ENCODE results near the gene SLC39A9. TPM values are rescaled to one million over a fixed set of nuclear protein-coding genes. Genes with fewer than 3 reads are reported as not detected.
A peak's percentile ranks its signal among the peaks of the same experiment; 100 is the strongest.

The SLC39A9 gene
- total RNA-seq, 1 experiment from 2014 or later: 80.8 TPM

DNA sequence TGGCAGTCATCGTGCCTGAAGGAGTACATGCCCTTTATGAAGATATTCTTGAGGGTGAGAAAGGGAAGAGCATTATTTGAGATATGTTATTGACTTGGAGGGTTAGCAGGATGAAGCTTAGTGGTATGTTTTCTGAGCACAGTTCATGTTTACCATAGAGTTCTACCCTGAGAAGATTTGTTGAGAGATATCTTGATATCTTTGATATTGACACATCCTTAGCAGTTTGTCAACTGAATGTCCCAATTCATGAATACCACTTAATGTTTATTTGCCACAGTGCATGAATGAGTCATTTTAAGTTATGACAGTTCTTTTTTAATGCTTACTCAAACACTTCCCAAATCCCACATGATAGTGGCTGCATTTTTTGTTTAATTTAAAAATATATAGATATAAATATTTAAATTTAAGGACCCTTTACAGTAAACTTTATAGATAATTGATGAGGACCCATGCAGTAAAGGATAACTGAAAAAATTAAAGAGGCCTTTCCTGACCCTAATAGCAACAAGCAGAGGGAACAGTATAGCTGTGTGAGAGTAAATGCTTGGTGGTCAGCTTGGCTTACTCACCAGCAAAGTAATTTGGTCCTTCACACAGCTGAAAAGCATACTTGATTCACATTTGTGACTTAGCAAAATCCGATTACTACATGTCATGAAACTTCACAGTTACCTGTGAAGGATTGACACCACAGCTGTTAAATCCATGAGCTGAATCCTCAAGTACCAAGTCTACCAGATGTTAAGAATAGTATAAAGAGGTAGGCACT lies 25.8 kb downstream of the SLC39A9 start:
- H2AFZ ChIP-seq (ENCODE audit: low read length): no peak overlapping the region
- POLR2A ChIA-PET (ENCODE audit: unreplicated experiment): interaction anchor here (1.2 kb wide), 1 partner anchor 27 kb away, joined by 8 read pairs; the partner anchor contains the start of gene ERH
- H3K9me2 ChIP-seq (replicated peaks; ENCODE audit: low read length): no peaks in the 10 kb centered on the region
- no peaks in the 10 kb centered on the region for H3K9me3 ChIP-seq (ENCODE audit: low read length)
- no peak overlapping the region for H3K4me3 ChIP-seq (ENCODE audit: low read length)
- peaks cover 18% of the 10 kb centered on the region for H3K4me1 ChIP-seq (ENCODE audit: insufficient read depth, low read length)
- CTCF ChIA-PET: no interaction called here
- peak; percentile 64 for DNase-seq
- TF ChIP-seq EZH2phosphoT487 (IDR thresholded peaks at IDR 0.05; ENCODE audit: borderline replicate concordance, low read length) (no peak), CTCF (conservative IDR thresholded peaks at IDR 0.05; ENCODE audit: low read depth, low read length) (no peak), EZH2 (IDR thresholded peaks at IDR 0.05; ENCODE audit: low read length, unreplicated experiment) (no peak)
- H3K27ac ChIP-seq (ENCODE audit: low read length): peak overlapping the region; percentile 76
- intact Hi-C loops (cut with micrococcal nuclease): loop anchor here (2.0 kb wide), 2 partner anchors 26 to 36 kb away; partner anchors contain the start of genes ERH and SLC39A9
- H3F3A ChIP-seq (ENCODE audit: low read length, unreplicated experiment): peaks cover 5% of the 10 kb centered on the region
- H3K27me3 ChIP-seq (ENCODE audit: low read length): no peaks in the 10 kb centered on the region
- peaks cover 19% of the 10 kb centered on the region for H4K20me1 ChIP-seq (ENCODE audit: low read length)
- no peak overlapping the region for H3K9ac ChIP-seq (ENCODE audit: low read length)
- peak overlapping the region; percentile 53 for H3K4me2 ChIP-seq (ENCODE audit: low read length)
- no TSS peak for BruUV-seq (replicated peaks)
- peaks cover 62% of the 10 kb centered on the region for H3K79me2 ChIP-seq (ENCODE audit: low read length)
- peak; percentile 90 for ATAC-seq
- H3K36me3 ChIP-seq (ENCODE audit: low read depth, low read length): peaks cover 24% of the 10 kb centered on the region

GRCh38 chr14:69427596-69427995 lies 29.1 kb downstream of the SLC39A9 start:
- no peak for ATAC-seq

More at GRCh38 chr14:69427596-69427995, 29.1 kb downstream of the SLC39A9 start:
- Histone ChIP-seq H3K36me3 (ENCODE audit: low read depth, low read length) (peaks cover 24% of the 10 kb centered on the region), H3K4me3 (ENCODE audit: low read length) (no peak overlapping the region), H3K4me1 (ENCODE audit: insufficient read depth, low read length) (peaks cover 18% of the 10 kb centered on the region), H4K20me1 (ENCODE audit: low read length) (peaks cover 19% of the 10 kb centered on the region), H3K79me2 (ENCODE audit: low read length) (peaks cover 59% of the 10 kb centered on the region), H3K9ac (ENCODE audit: low read length) (no peak overlapping the region), H3K27ac (ENCODE audit: low read length) (no peak overlapping the region), H3K27me3 (ENCODE audit: low read length) (no peaks in the 10 kb centered on the region), H3K9me2 (replicated peaks; ENCODE audit: low read length) (no peaks in the 10 kb centered on the region), H3K4me2 (ENCODE audit: low read length) (no peak overlapping the region), H3K9me3 (ENCODE audit: low read length) (no peaks in the 10 kb centered on the region), H2AFZ (ENCODE audit: low read length) (no peak overlapping the region), H3F3A (ENCODE audit: low read length, unreplicated experiment) (peaks cover 5% of the 10 kb centered on the region)
- intact Hi-C loops (cut with micrococcal nuclease): no loop called here
- CTCF ChIA-PET: no interaction called here
- BruUV-seq (replicated peaks): no TSS peak
- TF ChIP-seq EZH2phosphoT487 (IDR thresholded peaks at IDR 0.05; ENCODE audit: borderline replicate concordance, low read length) (no peak), CTCF (conservative IDR thresholded peaks at IDR 0.05; ENCODE audit: low read depth, low read length) (no peak), EZH2 (IDR thresholded peaks at IDR 0.05; ENCODE audit: low read length, unreplicated experiment) (no peak)
- POLR2A ChIA-PET (ENCODE audit: unreplicated experiment): no interaction called here
- no peak for DNase-seq
